H1 (cell line): ENCODE results near the gene CDK12. TPM values are rescaled to one million over a fixed set of nuclear protein-coding genes. Genes with fewer than 3 reads are reported as not detected.

Experiments
- CTCF ChIA-PET: fragments of 300-600 bp; sonication (Branson Sonifier 250); formaldehyde crosslinking; loops from one replicate; lab custom pipeline; 2021; ENCODE audit not compliant: partially characterized antibody; lab: Charles Lee
- POLR2A ChIA-PET: fragments of 300-600 bp; sonication (Branson Sonifier 250); formaldehyde crosslinking; loops from one replicate; lab custom pipeline; 2021; ENCODE audit warnings: inconsistent platforms; ENCODE audit not compliant: partially characterized antibody; lab: Charles Lee
- DNase-seq, 2 experiments: peaks; one replicate each; pipeline versions ENCODE4 v3.0.0 to v3.0.0-alpha.2; 2010 to 2022; ENCODE audit warnings: low spot score in 2 of 2, low read depth in 1 of 2, mixed read lengths in 1 of 2
- FAIRE-seq: peaks from 2 replicates; lab custom pipeline; 2011; peaks lifted over from hg19 to GRCh38; lab: Jason Lieb, UNC
- H2AFZ ChIP-seq: 2 replicates; pipeline ENCODE4 v1.8.1; 2012; ENCODE audit warnings: low read length, inconsistent platforms
- H2AK5ac ChIP-seq: 2 replicates; pipeline ENCODE4 v1.6.1; 2013; ENCODE audit warnings: low read depth, low read length
- H2BK120ac ChIP-seq: replicated peaks from 2 replicates; pipeline ENCODE3; 2013; ENCODE audit warnings: low read depth, low read length, inconsistent platforms
- H2BK12ac ChIP-seq: 2 replicates; pipeline ENCODE4 v1.6.1; 2013; ENCODE audit warnings: low read depth, low read length
- H2BK15ac ChIP-seq: 2 replicates; pipeline ENCODE4 v1.6.1; 2013; ENCODE audit warnings: low read length
- H2BK20ac ChIP-seq: 2 replicates; pipeline ENCODE4 v1.6.1; 2013; ENCODE audit warnings: low read length
- H2BK5ac ChIP-seq: 2 replicates; pipeline ENCODE4 v1.6.1; 2013; ENCODE audit warnings: low read depth, low read length
- H3K14ac ChIP-seq: 2 replicates; pipeline ENCODE4 v1.6.1; 2013; ENCODE audit warnings: inconsistent platforms; ENCODE audit not compliant: insufficient read length
- H3K18ac ChIP-seq: 2 replicates; pipeline ENCODE4 v1.6.1; 2013; ENCODE audit warnings: low read length; ENCODE audit errors: extremely low read depth
- H3K23ac ChIP-seq: 2 replicates; pipeline ENCODE4 v1.6.1; 2013; ENCODE audit warnings: inconsistent platforms; ENCODE audit not compliant: insufficient read length
- H3K23me2 ChIP-seq: 2 replicates; pipeline ENCODE4 v1.6.1; 2013; ENCODE audit warnings: low read depth, low read length
- H3K27ac ChIP-seq: 2 replicates; pipeline ENCODE4 v1.6.1; 2011; ENCODE audit warnings: low read depth, low read length, inconsistent platforms
- H3K27me3 ChIP-seq, 4 experiments: replicated peaks in 1 of 4; 1 replicate in 1 of 4; 2 replicates in 3 of 4; pipeline versions ENCODE4 v1.6.1 to v1.8.1; 2011 to 2013; ENCODE audit warnings: low read length in 3 of 4, mild to moderate bottlenecking in 3 of 4, inconsistent platforms in 2 of 4, mixed read lengths in 2 of 4, moderate library complexity in 1 of 4; ENCODE audit not compliant: control insufficient read depth in 3 of 4, insufficient read depth in 3 of 4; ENCODE audit errors: extremely low read depth in 1 of 4
- H3K36me3 ChIP-seq, 4 experiments: 2 replicates each; pipeline versions ENCODE4 v1.6.1 to v1.8.1; 2011 to 2013; ENCODE audit warnings: mild to moderate bottlenecking in 4 of 4, low read length in 3 of 4, moderate library complexity in 2 of 4, control low read depth in 1 of 4, inconsistent platforms in 1 of 4; ENCODE audit not compliant: insufficient read depth in 4 of 4, control insufficient read depth in 2 of 4
- H3K4ac ChIP-seq: replicated peaks from 2 replicates; pipeline ENCODE3; 2013; ENCODE audit warnings: low read length, low read depth, mixed read lengths, inconsistent platforms; ENCODE audit not compliant: insufficient read length
- H3K4me1 ChIP-seq, 4 experiments: replicated peaks in 1 of 4; 1 replicate in 1 of 4; 2 replicates in 3 of 4; pipeline versions ENCODE4 v1.6.1 to v1.8.1; 2011 to 2013; ENCODE audit warnings: low read length in 3 of 4, inconsistent platforms in 2 of 4, mixed read lengths in 1 of 4; ENCODE audit not compliant: insufficient read depth in 4 of 4, control insufficient read depth in 3 of 4
- H3K4me2 ChIP-seq, 2 experiments: 2 replicates each; pipeline versions ENCODE4 v1.6.1 to v1.8.1; 2011 to 2013; ENCODE audit warnings: low read depth in 2 of 2, low read length in 2 of 2, control low read depth in 1 of 2, inconsistent platforms in 1 of 2, mild to moderate bottlenecking in 1 of 2; ENCODE audit not compliant: insufficient read depth in 1 of 2
- H3K4me3 ChIP-seq, 4 experiments: fragments of 200-600, 300-600 bp in 1 of 4; sonication (generic), shearing (Covaris generic), sonication (Bioruptor Twin) in 1 of 4; 2 replicates each; pipeline versions ENCODE4 v1.5.1 to v1.8.1; 2011 to 2016; ENCODE audit warnings: low read length in 4 of 4, low read depth in 3 of 4, control low read depth in 2 of 4, inconsistent platforms in 2 of 4, mild to moderate bottlenecking in 2 of 4, mixed read lengths in 1 of 4, moderate library complexity in 1 of 4; ENCODE audit not compliant: insufficient read depth in 2 of 4; ENCODE audit errors: extremely low read depth in 1 of 4
- H3K56ac ChIP-seq: replicated peaks from 2 replicates; pipeline ENCODE3; 2013; ENCODE audit warnings: low read depth, mild to moderate bottlenecking, mixed read lengths, low read length, inconsistent platforms; ENCODE audit not compliant: insufficient read length
- H3K79me1 ChIP-seq: 2 replicates; pipeline ENCODE4 v1.6.1; 2013; ENCODE audit warnings: low read depth, low read length, control low read depth
- H3K79me2 ChIP-seq, 2 experiments: 2 replicates each; pipeline versions ENCODE4 v1.6.1 to v1.8.1; 2012 to 2013; ENCODE audit warnings: low read length in 2 of 2, mild to moderate bottlenecking in 2 of 2, inconsistent platforms in 1 of 2; ENCODE audit not compliant: insufficient read depth in 2 of 2, control insufficient read depth in 1 of 2
- H3K9ac ChIP-seq, 4 experiments: replicated peaks in 1 of 4; 1 replicate in 1 of 4; 2 replicates in 3 of 4; pipeline versions ENCODE4 v1.6.1 to v1.8.1; 2011 to 2013; ENCODE audit warnings: low read depth in 3 of 4, low read length in 3 of 4, control low read depth in 2 of 4, mild to moderate bottlenecking in 2 of 4, moderate library complexity in 2 of 4, inconsistent platforms in 1 of 4; ENCODE audit errors: extremely low read depth in 1 of 4
- H3K9me3 ChIP-seq, 2 experiments: 2 replicates each; pipeline versions ENCODE4 v1.6.1 to v1.8.1; 2012 to 2013; ENCODE audit warnings: mild to moderate bottlenecking in 2 of 2, moderate library complexity in 2 of 2, control low read depth in 1 of 2, inconsistent platforms in 1 of 2, low read depth in 1 of 2, low read length in 1 of 2, mixed read lengths in 1 of 2; ENCODE audit not compliant: insufficient read depth in 2 of 2
- H4K20me1 ChIP-seq, 2 experiments: replicated peaks in 1 of 2; 2 replicates each; pipeline versions ENCODE3 to v1.8.1; 2011 to 2013; ENCODE audit warnings: inconsistent platforms in 2 of 2, low read length in 2 of 2, mild to moderate bottlenecking in 1 of 2; ENCODE audit not compliant: insufficient read depth in 2 of 2, control insufficient read depth in 1 of 2
- H4K5ac ChIP-seq: 2 replicates; pipeline ENCODE4 v1.6.1; 2013; ENCODE audit warnings: low read length, low read depth, mixed read lengths, inconsistent platforms; ENCODE audit not compliant: insufficient read length
- H4K8ac ChIP-seq: 2 replicates; pipeline ENCODE4 v1.8.0; 2013; ENCODE audit warnings: mild to moderate bottlenecking, moderate library complexity, low read length, inconsistent platforms; ENCODE audit not compliant: insufficient read depth; ENCODE audit errors: extremely low read depth
- H4K91ac ChIP-seq: replicated peaks from 2 replicates; pipeline ENCODE3; 2013; ENCODE audit warnings: low read length, mixed read lengths, inconsistent platforms; ENCODE audit not compliant: insufficient read length
- CBX8 ChIP-seq: fragments of 300-800, 300-1000 bp; sonication (generic); IDR thresholded peaks from 2 replicates; pipeline ENCODE4 v1.7.1; 2016; ENCODE audit warnings: low read depth, low read length, borderline replicate concordance
- E2F6 ChIP-seq: IDR thresholded peaks from 2 replicates; pipeline ENCODE4 v1.6.1; 2012; ENCODE audit warnings: inconsistent platforms
- EP300 ChIP-seq, 2 experiments: IDR thresholded peaks; 1 replicate in 1 of 2; 2 replicates in 1 of 2; pipeline ENCODE4 v1.6.1; 2011 to 2012; ENCODE audit warnings: low read depth in 2 of 2, low read length in 2 of 2, mild to moderate bottlenecking in 2 of 2, borderline replicate concordance in 1 of 2, inconsistent platforms in 1 of 2, moderate library complexity in 1 of 2
- HDAC2 ChIP-seq, 2 experiments: fragments of 300-600 bp in 1 of 2; sonication (generic) in 1 of 2; IDR thresholded peaks; 2 replicates each; pipeline ENCODE4 v1.6.1; 2011 to 2012; ENCODE audit warnings: low read depth in 2 of 2, low read length in 2 of 2, mild to moderate bottlenecking in 2 of 2, moderate library complexity in 2 of 2, borderline replicate concordance in 1 of 2, inconsistent platforms in 1 of 2
- NANOG ChIP-seq: IDR thresholded peaks from 2 replicates; pipeline ENCODE4 v1.6.1; 2011; ENCODE audit warnings: low read length, low read depth, mild to moderate bottlenecking, inconsistent platforms; ENCODE audit not compliant: insufficient read depth, poor library complexity, severe bottlenecking
- SUZ12 ChIP-seq: fragments of 200-600 bp; sonication (generic); IDR thresholded peaks from 2 replicates; pipeline ENCODE4 v1.6.1; 2012; ENCODE audit warnings: mild to moderate bottlenecking, inconsistent platforms, low read length, moderate library complexity, mixed read lengths
- TAF1 ChIP-seq: IDR thresholded peaks from 2 replicates; pipeline ENCODE4 v1.6.1; 2011; ENCODE audit warnings: mild to moderate bottlenecking, low read depth, low read length
- whole genome bisulfite sequencing, 2 experiments: shearing (Covaris generic) in 1 of 2; methylation state at CpG; one replicate each; pipeline versions ENCODE4 v1.1.6 to v1.1.7; 2013 to 2015; ENCODE audit warnings: low lambda C conversion rate in 2 of 2, mixed read lengths in 2 of 2, inconsistent platforms in 1 of 2, low coverage in 1 of 2, missing lambda C conversion rate in 1 of 2; ENCODE audit not compliant: insufficient replicate concordance in 2 of 2, insufficient coverage in 1 of 2, insufficient read length in 1 of 2; ENCODE audit errors: extremely low coverage in 1 of 2, missing lambda C conversion rate in 1 of 2; 5-methylcytosine and 5-hydroxymethylcytosine counted together
- polyA plus RNA-seq, 7 experiments: library from polyadenylated mRNA; depleted of rRNA in 3 of 7; stranded (reverse) in 5 of 7; unstranded in 2 of 7; fragments of >200 nt in 5 of 7; fragments of 200-250 nt in 2 of 7; gene quantifications; 1 replicate in 5 of 7; 2 replicates in 1 of 7; 4 replicates in 1 of 7; pipeline versions ENCODE4 v1.2.1 to v1.2.3, GENCODE V29; 2011 to 2013; ENCODE audit warnings: missing spikeins in 2 of 7, mixed read lengths in 2 of 7
- total RNA-seq: library from RNA; stranded (reverse); fragmentation: NEBNext Ultra II Directional; extraction: Animal tissue kit (Norgen Biotek cat#: 25700); gene quantifications from 2 replicates; pipeline ENCODE4 v1.2.1, GENCODE V29; 2021
- TF ChIP-seq, protein P1 (sequence below): IDR thresholded peaks from 2 replicates; pipeline ENCODE4 v1.6.1; 2012; ENCODE audit warnings: inconsistent platforms

CDK12 gene
- total and polyA plus RNA-seq, 2 of the 8 experiments (the other 6 are each of a cell fraction or from before 2014, with no cell fraction given), result 14.8 to 70.3 TPM

- Histone ChIP-seq H3K18ac (peak overlapping the region; percentile 79; the same call in 1 of the 2 replicates), H4K91ac (peak overlapping the region; percentile 86), H2BK15ac (no peak overlapping the region; the same call in 1 of the 2 replicates), H3K14ac (no peak overlapping the region), H2BK12ac (0 out of 2 replicates have a peak overlapping the region, but pooled peaks have one; percentile 45), H3K23ac (no peak overlapping the region), H3K4me2 (peak overlapping the region; percentile 8 to 58), H4K20me1 (no peaks in the 10 kb centered on the region), H3K36me3 (no peaks in the 10 kb centered on the region), H2BK5ac (peak overlapping the region; percentile 72; the same call in 1 of the 2 replicates), H2AK5ac (no peak overlapping the region), H4K5ac (no peak overlapping the region), H3K23me2 (no peaks in the 10 kb centered on the region), H4K8ac (no peak overlapping the region), H2BK120ac (peak overlapping the region; percentile 59), H3K79me1 (no peaks in the 10 kb centered on the region), H3K9ac (no peak overlapping the region), H2AFZ (no peak overlapping the region), H3K27me3 (peaks cover 0 to 4% (median 2%) of the 10 kb centered on the region in 4 experiments; a peak in 3 of 7 replicates), H3K4me3 (peak overlapping the region in 2 of 4 experiments; percentile 5 to 31; a peak in 3 of 8 replicates), H3K56ac (no peak overlapping the region), H3K9me3 (no peaks in the 10 kb centered on the region), H3K4me1 (peaks cover 13 to 22% (median 15%) of the 10 kb centered on the region in 4 experiments), H3K79me2 (no peaks in the 10 kb centered on the region), H3K4ac (peak overlapping the region; percentile 76), H2BK20ac (peak overlapping the region; percentile 98; the same call in 1 of the 2 replicates), H3K27ac (no peak overlapping the region; the same call in 1 of the 2 replicates)
- ChIA-PET POLR2A (interaction anchor here (1.0 to 2.1 kb wide), 6 partner anchors 8 to 348 kb away, joined by 3 to 12 read pairs (median 3); partner anchors contain the start of genes LRRC3C and ORMDL3), CTCF (interaction anchor here (0.6 to 11.6 kb wide), 13 partner anchors 15 to 1147 kb away, joined by 3 to 167 read pairs (median 5); partner anchors contain the start of gene PPP1R1B)
- peak; percentile 45 for FAIRE-seq
- DNase-seq, result peak in 1 of 2 experiments; percentile 67
- 25% methylated on average over 6 of the region's 8 CpGs; no CpG with 5 or more reads in 1 of the 2 experiments for WGBS, 2 experiments
- no peak for TF ChIP-seq E2F6
- TF ChIP-seq HDAC2 (IDR thresholded peaks at IDR 0.05; ENCODE audit: borderline replicate concordance in 1 of 2, low read depth in 2 of 2, low read length in 2 of 2), result 0 out of 4 replicates have a peak, but pooled peaks of 1 of the 2 experiments have one; percentile 57
- TF ChIP-seq CBX8, result no peak
- no peak for TF ChIP-seq TAF1
- no peak for TF ChIP-seq SUZ12
- TF ChIP-seq, protein P1, sequence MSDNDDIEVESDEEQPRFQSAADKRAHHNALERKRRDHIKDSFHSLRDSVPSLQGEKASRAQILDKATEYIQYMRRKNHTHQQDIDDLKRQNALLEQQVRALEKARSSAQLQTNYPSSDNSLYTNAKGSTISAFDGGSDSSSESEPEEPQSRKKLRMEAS, result peak; percentile 34; the same call in 1 of the 2 replicates
- peak; percentile 32 for TF ChIP-seq NANOG
- 0 out of 3 replicates have a peak, but pooled peaks of 1 of the 2 experiments have one; percentile 15 for TF ChIP-seq EP300 (IDR thresholded peaks at IDR 0.05; ENCODE audit: borderline replicate concordance in 1 of 2, low read depth in 2 of 2, low read length in 2 of 2)
These were observed 118.2 kb downstream of the CDK12 start for GRCh38 chr17:39579318-39580081.
